Lower lobe of right lung (tissue), 2 donors: ENCODE measurements around the gene TAS2R50. TPM values are rescaled to one million over a fixed set of nuclear protein-coding genes. Genes with fewer than 3 reads are reported as not detected.

Experiments used
- ATAC-seq, 2 donors: fragments of 200-7000 bp; cut with Tn5 transposase; one replicate each; pipeline ENCODE4 v1.9.1; 2020 to 2022; ENCODE audit warnings: mild to moderate bottlenecking in 2 of 2, moderate library complexity in 2 of 2
- DNase-seq: peaks from one replicate; pipeline ENCODE4 v3.0.0-alpha.2; 2020
- H3K27ac ChIP-seq: fragments of 200-600 bp; one replicate; pipeline ENCODE4 v1.8.0; 2022
- H3K27me3 ChIP-seq: fragments of 200-600 bp; one replicate; pipeline ENCODE4 v1.8.0; 2022; ENCODE audit warnings: low read depth
- H3K36me3 ChIP-seq: fragments of 200-600 bp; one replicate; pipeline ENCODE4 v1.8.0; 2022; ENCODE audit warnings: mild to moderate bottlenecking
- H3K4me1 ChIP-seq: fragments of 200-600 bp; one replicate; pipeline ENCODE4 v1.8.0; 2022
- H3K4me3 ChIP-seq: fragments of 200-600 bp; one replicate; pipeline ENCODE4 v1.8.0; 2022; ENCODE audit warnings: mild to moderate bottlenecking
- H3K9me3 ChIP-seq: fragments of 200-600 bp; one replicate; pipeline ENCODE4 v1.8.0; 2022
- CTCF ChIP-seq: fragments of 200-600 bp; IDR thresholded peaks from one replicate; pipeline ENCODE4 v1.8.0; 2022; ENCODE audit warnings: antibody characterized with exemption, mild to moderate bottlenecking
- intact Hi-C: fragments of 100-400 bp; cut with DNase I; formaldehyde crosslinking; loops from one replicate; pipeline ENCODE4 v1.11.0; 2022
- total RNA-seq: library from RNA; stranded (reverse); fragmentation: NEBNext Ultra II Directional; extraction: Animal tissue kit (Norgen Biotek cat#: 25700); gene quantifications from one replicate; pipeline ENCODE4 v1.2.1, GENCODE V29; 2021
- donor health status: DM: no; HTN: yes; CAD: no; lungs with severe emphysema.

The TAS2R50 gene
- total RNA-seq, 1 donor from 2014 or later = 0.50 TPM

- no peaks in the 10 kb centered on the region for H3K27me3 ChIP-seq
- H3K27ac ChIP-seq = no peak overlapping the region
- peaks cover 5% of the 10 kb centered on the region for H3K9me3 ChIP-seq
- ATAC-seq = no peak
- no peak for DNase-seq
- no peaks in the 10 kb centered on the region for H3K36me3 ChIP-seq
- TF ChIP-seq CTCF = no peak
- intact Hi-C loops = no loop called here
- no peak overlapping the region for H3K4me3 ChIP-seq
- no peaks in the 10 kb centered on the region for H3K4me1 ChIP-seq
Observed at GRCh38 chr12:10956085-10956484, 30.6 kb downstream of the TAS2R50 start.

- TF ChIP-seq CTCF = no peak
- no peak overlapping the region for H3K4me3 ChIP-seq
- ATAC-seq = no peak
- DNase-seq = no peak
- H3K36me3 ChIP-seq = no peaks in the 10 kb centered on the region
- H3K4me1 ChIP-seq = no peaks in the 10 kb centered on the region
- peaks cover 5% of the 10 kb centered on the region for H3K9me3 ChIP-seq
- no peak overlapping the region for H3K27ac ChIP-seq
- intact Hi-C loops = no loop called here
- H3K27me3 ChIP-seq = no peaks in the 10 kb centered on the region
Observed at GRCh38 chr12:10952645-10953044, 34.1 kb downstream of the TAS2R50 start.

GRCh38 chr12:10943167-10943566, 43.5 kb downstream of the TAS2R50 start:
- no peak for TF ChIP-seq CTCF
- no peak overlapping the region for H3K4me3 ChIP-seq
- no peaks in the 10 kb centered on the region for H3K4me1 ChIP-seq
- no peaks in the 10 kb centered on the region for H3K27me3 ChIP-seq
- no peaks in the 10 kb centered on the region for H3K36me3 ChIP-seq
- intact Hi-C loops = no loop called here
- H3K27ac ChIP-seq = no peak overlapping the region
- no peak for ATAC-seq
- no peaks in the 10 kb centered on the region for H3K9me3 ChIP-seq
- DNase-seq = no peak

GRCh38 chr12:10941916-10942607, 44.6 kb downstream of the TAS2R50 start:
- Histone ChIP-seq H3K27ac (no peak overlapping the region), H3K4me3 (no peak overlapping the region), H3K36me3 (no peaks in the 10 kb centered on the region), H3K4me1 (no peaks in the 10 kb centered on the region), H3K27me3 (no peaks in the 10 kb centered on the region), H3K9me3 (no peaks in the 10 kb centered on the region)
- no peak for ATAC-seq
- no peak for DNase-seq
- TF ChIP-seq CTCF = no peak
- intact Hi-C loops = no loop called here

- H3K4me3 ChIP-seq = no peak overlapping the region
- no peaks in the 10 kb centered on the region for H3K4me1 ChIP-seq
- H3K36me3 ChIP-seq = no peaks in the 10 kb centered on the region
- H3K9me3 ChIP-seq = no peaks in the 10 kb centered on the region
- TF ChIP-seq CTCF = no peak
- H3K27me3 ChIP-seq = no peaks in the 10 kb centered on the region
- no peak overlapping the region for H3K27ac ChIP-seq
- intact Hi-C loops = no loop called here
- DNase-seq (no peak), ATAC-seq (no peak)
Observed at GRCh38 chr12:10941369-10941768, 45.3 kb downstream of the TAS2R50 start.
